GM21786 (cell line): ENCODE data around the gene BLTP3B.

Experiments used
- ATAC-seq: cut with Tn5 transposase; IDR thresholded peaks from one replicate; pipeline ENCODE4 v1.9.1; 2021; ENCODE audit not compliant: unreplicated experiment

Gene BLTP3B

DNA sequence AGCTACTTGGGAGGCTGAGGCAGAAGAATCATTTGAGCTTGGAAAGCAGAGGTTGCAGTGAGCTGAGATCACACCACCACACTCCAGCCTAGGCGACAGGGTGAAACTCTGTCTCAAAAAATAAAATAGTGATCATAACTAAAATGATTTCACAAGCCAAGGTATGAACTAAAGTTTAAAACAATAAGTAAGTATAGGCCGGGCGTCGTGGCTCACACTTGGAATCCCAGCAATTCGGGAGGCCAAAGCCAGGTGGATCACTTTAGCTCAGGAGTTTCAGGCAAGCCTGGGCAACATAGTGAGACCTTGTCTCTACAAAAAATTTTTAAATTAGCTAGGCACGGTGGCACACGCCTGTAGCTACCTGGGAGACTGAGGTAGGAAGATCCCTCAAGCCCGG is 27.4 kb downstream of the BLTP3B start:
- ATAC-seq, result no peak

DNA sequence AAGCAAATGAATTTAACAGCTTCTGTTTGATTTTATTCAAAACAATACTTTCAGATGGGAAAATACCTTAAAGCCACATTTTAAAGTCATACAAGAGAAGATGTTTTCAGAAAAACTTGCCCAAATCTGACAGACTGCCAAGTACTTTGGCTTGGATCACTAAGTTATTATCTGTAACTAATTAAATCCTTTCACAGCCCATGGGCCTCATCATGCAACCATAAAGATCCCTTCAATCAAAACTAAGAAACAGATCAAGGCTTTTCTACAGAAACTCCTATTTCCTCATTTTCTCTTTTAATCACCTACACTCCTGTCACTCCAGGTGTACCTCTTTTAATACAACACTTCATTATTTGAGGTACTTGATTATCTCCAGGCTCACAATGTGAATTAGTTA is 28.1 kb downstream of the BLTP3B start:
- peak; percentile 66 for ATAC-seq

DNA sequence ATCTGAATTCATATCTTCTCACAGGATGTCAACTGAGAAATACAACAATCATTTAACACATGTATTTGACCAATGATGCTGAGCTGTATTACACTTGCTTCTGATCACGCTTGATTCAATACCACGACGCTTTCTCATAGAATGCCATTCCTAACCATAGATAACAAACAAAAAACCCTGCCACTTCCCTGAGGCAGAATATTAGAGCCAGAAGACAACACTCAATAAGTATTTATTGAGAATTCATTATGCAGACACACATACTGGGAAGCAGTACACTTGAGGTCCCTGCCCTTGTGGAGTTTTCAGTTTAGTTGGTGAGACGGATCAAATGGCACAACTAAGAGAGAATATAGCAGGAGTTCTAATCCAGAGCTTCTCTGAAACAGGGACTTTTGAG is 32.4 kb downstream of the BLTP3B start:
- ATAC-seq, result no peak

DNA sequence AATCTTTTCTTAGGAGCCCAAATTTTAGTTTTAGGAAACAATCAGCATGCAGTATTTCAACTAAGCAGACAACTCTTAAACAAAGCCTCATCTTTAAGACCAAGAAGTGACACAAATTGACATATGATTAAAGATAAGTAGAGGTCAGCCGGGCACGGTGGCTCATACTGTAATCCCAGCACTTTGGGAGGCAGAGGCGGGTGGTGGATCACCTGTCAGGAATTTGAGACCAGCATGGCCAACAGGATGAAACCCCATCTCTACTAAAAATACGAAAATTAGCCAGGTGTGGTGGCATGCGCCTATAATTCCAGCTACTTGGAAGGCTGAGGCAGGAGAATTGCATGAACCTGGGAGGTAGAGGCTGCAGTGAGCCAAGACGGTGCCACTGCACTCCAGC is 35.8 kb downstream of the BLTP3B start:
- no peak for ATAC-seq

DNA sequence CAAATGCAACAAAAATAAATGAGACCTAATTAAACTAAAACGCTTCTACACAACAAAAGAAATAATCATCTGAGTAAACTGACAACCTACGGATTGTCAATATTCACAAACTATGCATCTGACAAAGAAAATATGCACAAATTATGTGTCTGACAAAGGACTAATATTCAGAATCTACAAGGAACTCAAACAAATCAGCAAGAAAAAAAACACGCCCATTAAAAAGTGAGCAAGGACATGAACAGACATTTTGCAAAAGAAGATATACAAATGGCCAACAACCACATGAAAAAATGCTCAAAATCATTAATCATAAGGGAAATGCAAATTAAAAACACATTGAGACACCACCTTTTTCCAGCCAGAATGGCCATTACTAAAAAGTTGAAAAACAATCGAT is 37.0 kb downstream of the BLTP3B start:
- ATAC-seq, result no peak

DNA sequence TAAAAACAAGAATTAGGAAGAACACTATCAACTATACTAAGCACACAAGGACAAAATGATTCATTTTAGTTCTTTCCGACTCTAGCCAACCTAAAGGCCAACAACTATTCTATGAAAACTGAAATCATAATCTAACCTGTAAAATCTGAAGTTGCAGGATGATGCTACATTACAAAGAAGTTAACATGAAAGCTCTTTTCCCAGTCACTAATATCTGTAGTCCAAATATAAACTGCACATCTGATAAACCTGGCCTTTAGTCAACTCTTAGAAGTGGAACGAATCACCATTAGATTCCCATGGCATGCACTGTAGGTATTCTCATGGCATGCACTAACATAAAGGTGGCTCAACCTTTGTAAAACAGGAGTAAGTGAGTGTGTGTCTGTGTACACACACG is 41.7 kb downstream of the BLTP3B start:
- ATAC-seq, result no peak
